ENCODE data around the gene ZNF346.
"Not testable (repeated sequence)": the region's sequence is repeated elsewhere in the genome, so short reads cannot be mapped to it uniquely, and the experiment has no call there.

ZNF346 gene

GRCh38 chr5:177010153-177010552 lies 12.3 kb upstream of the ZNF346 start:
- no peak for DNase-seq

- no peak for DNase-seq
Measured at GRCh38 chr5:177015156-177015555, 7.3 kb upstream of the ZNF346 start.

- DNase-seq, result no peak
Measured at GRCh38 chr5:177018341-177018740, 4.2 kb upstream of the ZNF346 start.

- no peak for DNase-seq
Measured at GRCh38 chr5:177020033-177020432, 2.5 kb upstream of the ZNF346 start.

- DNase-seq, result no peak
Measured at GRCh38 chr5:177023303-177023664, 788 bp downstream of the ZNF346 start.

GRCh38 chr5:177024559-177024958 lies 2.1 kb downstream of the ZNF346 start:
- no peak for DNase-seq

- DNase-seq, result no peak
Measured at GRCh38 chr5:177025101-177025601, 2.7 kb downstream of the ZNF346 start.

GRCh38 chr5:177027665-177028064 lies 5.2 kb downstream of the ZNF346 start:
- DNase-seq, result no peak

GRCh38 chr5:177029498-177029897 lies 7.0 kb downstream of the ZNF346 start:
- DNase-seq, result no peak

GRCh38 chr5:177035976-177036375 lies 13.5 kb downstream of the ZNF346 start:
- DNase-seq, result no peak

- no peak for DNase-seq
Measured at GRCh38 chr5:177036443-177036842, 13.9 kb downstream of the ZNF346 start.

GRCh38 chr5:177036921-177037320 lies 14.4 kb downstream of the ZNF346 start:
- no peak for DNase-seq

GRCh38 chr5:177040814-177041420 lies 18.4 kb downstream of the ZNF346 start:
- no peak for DNase-seq

GRCh38 chr5:177041936-177042335 lies 19.4 kb downstream of the ZNF346 start:
- no peak for DNase-seq

GRCh38 chr5:177043114-177043513 lies 20.6 kb downstream of the ZNF346 start:
- no peak for DNase-seq

- no peak for DNase-seq
Measured at GRCh38 chr5:177043958-177044357, 21.5 kb downstream of the ZNF346 start.

GRCh38 chr5:177044641-177045040 lies 22.1 kb downstream of the ZNF346 start:
- DNase-seq, result no peak

GRCh38 chr5:177045631-177046030 lies 23.1 kb downstream of the ZNF346 start:
- no peak for DNase-seq

- not testable (repeated sequence) for DNase-seq
Measured at GRCh38 chr5:177048531-177048930, 26.0 kb downstream of the ZNF346 start.

- no peak for DNase-seq
Measured at GRCh38 chr5:177049285-177049684, 26.8 kb downstream of the ZNF346 start.

- no peak for DNase-seq
Measured at GRCh38 chr5:177064500-177065277, 42.2 kb downstream of the ZNF346 start.

GRCh38 chr5:177065491-177065890 lies 43.0 kb downstream of the ZNF346 start:
- DNase-seq, result no peak

GRCh38 chr5:177066224-177066623 lies 43.7 kb downstream of the ZNF346 start:
- DNase-seq, result no peak

GRCh38 chr5:177067503-177067902 lies 45.0 kb downstream of the ZNF346 start:
- DNase-seq, result no peak

Data from inflammatory macrophage treated with lipopolysaccharide for 1 hour (primary cell).